IMR-90 (cell line): ENCODE results near the gene WSB2. TPM values are rescaled to one million over a fixed set of nuclear protein-coding genes. Genes with fewer than 3 reads are reported as not detected.

Experiments used
- ATAC-seq: fragments of 200-7000 bp; cut with Tn5 transposase; 2 replicates; pipeline ENCODE4 v1.9.1; 2020; ENCODE audit warnings: low read depth, mild to moderate bottlenecking, moderate library complexity
- BruUV-seq: library from RNA; stranded (reverse); fragments of 400-500 nt; replicated peaks from 2 replicates; lab custom pipeline; 2021; lab: Mats Ljungman, UMichigan
- CTCF ChIA-PET: fragments of 300-600 bp; formaldehyde crosslinking; extraction: SDS; loops from one replicate; lab custom pipeline; 2021; ENCODE audit warnings: antibody characterized with exemption; lab: Yijun Ruan, JAX
- POLR2A ChIA-PET: fragments of 300-600 bp; sonication (Branson Sonifier 250); formaldehyde crosslinking; loops from one replicate; lab custom pipeline; 2022; ENCODE audit warnings: antibody characterized with exemption; ENCODE audit not compliant: unreplicated experiment; lab: Charles Lee
- DNase-seq: peaks from one replicate; pipeline ENCODE4 v3.0.0; 2013
- H2AFZ ChIP-seq: replicated peaks from 2 replicates; pipeline ENCODE3; 2013; ENCODE audit warnings: low read length, mild to moderate bottlenecking; ENCODE audit not compliant: poor library complexity
- H2AK5ac ChIP-seq: 2 replicates; pipeline ENCODE4 v1.6.1; 2013; ENCODE audit warnings: low read depth, low read length, inconsistent platforms
- H2AK9ac ChIP-seq: replicated peaks from 2 replicates; pipeline ENCODE3; 2013; ENCODE audit warnings: mild to moderate bottlenecking, low read depth, low read length, moderate library complexity; ENCODE audit not compliant: poor library complexity
- H2BK120ac ChIP-seq: 2 replicates; pipeline ENCODE4 v1.6.1; 2013; ENCODE audit warnings: low read depth, low read length, inconsistent platforms
- H2BK15ac ChIP-seq: 3 replicates; pipeline ENCODE4 v1.6.1; 2013; ENCODE audit warnings: low read depth, low read length, inconsistent platforms
- H2BK20ac ChIP-seq: 2 replicates; pipeline ENCODE4 v1.6.1; 2013; ENCODE audit warnings: low read depth, mild to moderate bottlenecking, inconsistent platforms, low read length, moderate library complexity
- H2BK5ac ChIP-seq: 2 replicates; pipeline ENCODE4 v1.6.1; 2013; ENCODE audit warnings: mild to moderate bottlenecking, low read depth, low read length, inconsistent platforms; ENCODE audit not compliant: poor library complexity, severe bottlenecking
- H3K14ac ChIP-seq: replicated peaks from 2 replicates; pipeline ENCODE4 v1.6.1; 2013; ENCODE audit warnings: low read depth, low read length, inconsistent platforms
- H3K18ac ChIP-seq: 2 replicates; pipeline ENCODE4 v1.6.1; 2013; ENCODE audit warnings: low read depth, low read length, control low read depth
- H3K23ac ChIP-seq: 2 replicates; pipeline ENCODE4 v1.6.1; 2013; ENCODE audit warnings: low read depth, low read length, inconsistent platforms
- H3K27ac ChIP-seq: 2 replicates; pipeline ENCODE4 v1.5.1; 2013; ENCODE audit warnings: mild to moderate bottlenecking, control low read depth, low read length; ENCODE audit not compliant: insufficient read depth
- H3K27me3 ChIP-seq: 2 replicates; pipeline ENCODE4 v1.6.1; 2013; ENCODE audit warnings: low read length; ENCODE audit not compliant: control insufficient read depth, insufficient read depth
- H3K36me3 ChIP-seq: 2 replicates; pipeline ENCODE4 v1.6.1; 2013; ENCODE audit warnings: low read length, mixed read lengths; ENCODE audit not compliant: control insufficient read depth, insufficient read depth
- H3K4ac ChIP-seq: 2 replicates; pipeline ENCODE4 v1.6.1; 2013; ENCODE audit warnings: low read depth, low read length, inconsistent platforms
- H3K4me1 ChIP-seq: 2 replicates; pipeline ENCODE4 v1.6.1; 2013; ENCODE audit warnings: low read length, mixed read lengths; ENCODE audit not compliant: control insufficient read depth, insufficient read depth
- H3K4me2 ChIP-seq: 2 replicates; pipeline ENCODE4 v1.6.1; 2013; ENCODE audit warnings: low read depth, mild to moderate bottlenecking, control low read depth, low read length, moderate library complexity
- H3K4me3 ChIP-seq: 2 replicates; pipeline ENCODE4 v1.5.1; 2013; ENCODE audit warnings: low read depth, mild to moderate bottlenecking, control low read depth, low read length, moderate library complexity; ENCODE audit not compliant: insufficient read depth
- H3K56ac ChIP-seq: 2 replicates; pipeline ENCODE4 v1.6.1; 2013; ENCODE audit warnings: low read length, inconsistent platforms; ENCODE audit not compliant: insufficient read depth; ENCODE audit errors: extremely low read depth
- H3K79me1 ChIP-seq, 2 experiments: 2 replicates each; pipeline ENCODE4 v1.6.1; 2013; ENCODE audit warnings: low read length in 2 of 2, inconsistent platforms in 1 of 2, low read depth in 1 of 2
- H3K9ac ChIP-seq: 2 replicates; pipeline ENCODE4 v1.6.1; 2013; ENCODE audit warnings: low read depth, low read length, control low read depth
- H3K9me1 ChIP-seq: 2 replicates; pipeline ENCODE4 v1.6.1; 2013; ENCODE audit warnings: low read length, inconsistent platforms; ENCODE audit not compliant: insufficient read depth
- H3K9me3 ChIP-seq: 2 replicates; pipeline ENCODE4 v1.6.1; 2013; ENCODE audit warnings: low read length; ENCODE audit not compliant: control insufficient read depth, insufficient read depth
- H4K20me1 ChIP-seq: 2 replicates; pipeline ENCODE4 v1.6.1; 2013; ENCODE audit warnings: low read length, inconsistent platforms; ENCODE audit not compliant: insufficient read depth
- H4K5ac ChIP-seq: 2 replicates; pipeline ENCODE4 v1.6.1; 2013; ENCODE audit warnings: mild to moderate bottlenecking, low read depth, low read length, control low read depth
- H4K8ac ChIP-seq, 2 experiments: 2 replicates each; pipeline ENCODE4 v1.6.1; 2013; ENCODE audit warnings: low read depth in 2 of 2, low read length in 2 of 2, control low read depth in 1 of 2, inconsistent platforms in 1 of 2
- H4K91ac ChIP-seq: 2 replicates; pipeline ENCODE4 v1.6.1; 2013; ENCODE audit warnings: low read depth, low read length, inconsistent platforms; ENCODE audit not compliant: insufficient read depth
- CHD1 ChIP-seq: IDR thresholded peaks from 2 replicates; pipeline ENCODE4 v1.6.1; 2012; ENCODE audit warnings: low read depth, low read length, improper control_type of control experiment
- MXI1 ChIP-seq: IDR thresholded peaks from 2 replicates; pipeline ENCODE4 v1.6.1; 2012; ENCODE audit warnings: low read depth, mild to moderate bottlenecking, low read length, moderate library complexity, borderline replicate concordance
- RAD21 ChIP-seq: IDR thresholded peaks from 2 replicates; pipeline ENCODE4 v1.6.1; 2012; ENCODE audit warnings: low read length, improper control_type of control experiment
- USF2 ChIP-seq: fragments of 150-350 bp; IDR thresholded peaks from 2 replicates; pipeline ENCODE4 v1.6.1; 2017; ENCODE audit warnings: mild to moderate bottlenecking, antibody characterized with exemption, low read length, low read depth
- WGBS, 2 experiments: methylation state at CpG; one replicate each; pipeline versions ENCODE4 v1.1.5 to v1.1.7; 2013; ENCODE audit warnings: missing lambda C conversion rate in 2 of 2; ENCODE audit not compliant: insufficient read length in 1 of 2; ENCODE audit errors: extremely low coverage in 2 of 2; 5-methylcytosine and 5-hydroxymethylcytosine counted together
- dilution Hi-C: fragments of 300-500 bp; cut with HindIII; formaldehyde crosslinking; loops from one replicate; pipeline ENCODE4 v1.14.3; 2018; ENCODE audit warnings: low sequenced_read_pairs; ENCODE audit not compliant: unreplicated experiment
- in situ Hi-C: fragments of 300-500 bp; cut with MboI; formaldehyde crosslinking; loops from 3 replicates; pipeline ENCODE4 v1.14.3; 2019; ENCODE audit warnings: low sequenced_read_pairs, inconsistent platforms, mixed read lengths
- intact Hi-C: fragments of 100-400 bp; cut with micrococcal nuclease; formaldehyde crosslinking; loops from 2 replicates; pipeline ENCODE4 v1.10.0; 2022
- polyA plus RNA-seq, 3 experiments: library from polyadenylated mRNA; depleted of rRNA; stranded (reverse); fragments of >200 nt; gene quantifications; 2 replicates each; pipeline ENCODE4 v1.2.3, GENCODE V29; 2012; ENCODE audit warnings: low replicate concordance in 1 of 3
- total RNA-seq: library from RNA; depleted of rRNA; stranded (reverse); fragments of >200 nt; gene quantifications from 2 replicates; pipeline ENCODE4 v1.2.3, GENCODE V29; 2012

The WSB2 gene
- total and polyA plus RNA-seq, 2 of the 4 experiments (the other 2 are of a cell fraction), result 92.8 to 180 TPM

- Histone ChIP-seq H2BK15ac (no peak overlapping the region), H2BK120ac (no peak overlapping the region), H2AK5ac (no peak overlapping the region), H3K4me1 (no peaks in the 10 kb centered on the region), H3K4ac (no peak overlapping the region), H3K36me3 (peaks cover 38% of the 10 kb centered on the region), H4K20me1 (peaks cover 8% of the 10 kb centered on the region; the same call in 1 of the 2 replicates), H2BK5ac (no peak overlapping the region), H4K91ac (no peak overlapping the region), H3K9me3 (no peaks in the 10 kb centered on the region), H2BK20ac (no peak overlapping the region), H3K56ac (no peak overlapping the region), H3K9me1 (peaks cover 2% of the 10 kb centered on the region; the same call in 1 of the 2 replicates), H2AK9ac (no peak overlapping the region), H3K4me2 (no peak overlapping the region), H3K23ac (no peak overlapping the region), H4K8ac (no peak overlapping the region), H3K27ac (no peak overlapping the region), H3K18ac (no peak overlapping the region), H4K5ac (no peak overlapping the region), H2AFZ (no peak overlapping the region), H3K9ac (no peak overlapping the region), H3K14ac (no peak overlapping the region), H3K4me3 (no peak overlapping the region), H3K27me3 (no peaks in the 10 kb centered on the region), H3K79me1 (peaks cover 33 to 43% of the 10 kb centered on the region in 2 experiments)
- intact Hi-C loops, result no loop called here
- ATAC-seq (no peak), DNase-seq (no peak)
- ChIA-PET CTCF (interaction anchor here (0.6 to 1.1 kb wide), 2 partner anchors 13 to 15 kb away, joined by 3 to 4 read pairs; no protein-coding TSS in a partner anchor), POLR2A (no interaction called here)
- no CpG with 5 or more reads among the region's 4 CpGs for WGBS, 2 experiments
- dilution Hi-C loops, result no loop called here
- in situ Hi-C loops, result loop anchor here (25.0 kb wide), 1 partner anchor 341 kb away; the partner anchor contains the start of gene SUDS3
- no TSS peak for BruUV-seq
- TF ChIP-seq CHD1, result no peak
- no peak for TF ChIP-seq USF2
- no peak for TF ChIP-seq RAD21
- no peak for TF ChIP-seq MXI1
Observed at GRCh38 chr12:118046430-118046829, 14.5 kb downstream of the WSB2 start.
